ENCODE data around the gene KCNMA1.
A peak's percentile ranks its signal among the peaks of the same experiment; 100 is the strongest.

The KCNMA1 gene

DNA sequence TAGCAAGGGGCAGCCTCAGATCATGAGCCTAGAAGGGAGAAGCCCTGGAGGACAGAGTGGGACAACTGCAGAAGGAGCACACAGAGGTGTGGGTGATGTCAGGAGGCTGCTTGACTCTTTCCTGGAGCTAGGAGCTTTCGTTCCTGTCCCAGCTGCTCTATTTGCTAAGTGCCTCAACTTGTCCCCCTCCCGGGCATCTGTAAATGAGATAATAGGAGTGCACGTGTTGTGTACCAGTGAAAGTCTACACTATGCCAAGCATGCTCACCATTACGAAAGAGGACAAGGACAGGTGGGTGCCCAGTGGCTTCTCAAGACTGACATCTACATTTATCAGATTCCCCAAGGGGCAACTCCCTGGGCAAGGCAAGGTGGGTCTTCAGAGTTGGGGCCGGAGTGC is 162.7 kb downstream of the KCNMA1 start:
- DNase-seq, result no peak

DNA sequence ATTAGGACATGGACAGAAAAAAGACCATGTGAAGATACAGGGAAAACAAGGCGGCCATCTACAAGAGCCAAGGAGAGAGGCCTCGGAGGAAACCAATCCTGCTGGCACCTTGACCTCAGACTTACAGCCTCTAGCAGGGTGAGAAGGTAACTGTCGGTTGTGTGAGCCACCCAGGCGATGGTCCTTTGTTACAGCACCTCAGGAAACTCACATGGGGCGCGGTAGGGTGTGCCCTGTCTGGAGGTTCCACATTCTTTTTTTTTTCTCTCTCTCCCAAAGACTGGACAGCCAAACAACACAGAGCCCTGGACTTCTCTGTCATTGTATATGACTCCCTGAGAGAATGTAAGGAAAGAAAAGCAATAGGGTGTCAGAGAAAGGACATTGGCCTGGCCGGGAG is 163.2 kb downstream of the KCNMA1 start:
- no peak for DNase-seq

DNA sequence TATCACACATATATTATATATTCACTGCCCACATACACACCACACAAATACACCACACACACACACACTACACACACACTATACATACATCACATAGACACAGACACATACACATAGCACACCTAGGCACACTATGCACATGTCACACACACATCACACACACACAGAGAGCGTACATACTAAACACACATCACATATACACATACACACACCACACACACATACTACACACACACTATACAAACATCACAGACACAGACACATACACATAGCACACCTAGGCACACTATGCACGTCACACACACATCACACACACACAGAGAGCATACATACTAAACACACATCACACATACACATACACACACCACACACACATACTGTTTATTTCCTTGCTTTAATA is 165.5 kb downstream of the KCNMA1 start:
- DNase-seq, result no peak

DNA sequence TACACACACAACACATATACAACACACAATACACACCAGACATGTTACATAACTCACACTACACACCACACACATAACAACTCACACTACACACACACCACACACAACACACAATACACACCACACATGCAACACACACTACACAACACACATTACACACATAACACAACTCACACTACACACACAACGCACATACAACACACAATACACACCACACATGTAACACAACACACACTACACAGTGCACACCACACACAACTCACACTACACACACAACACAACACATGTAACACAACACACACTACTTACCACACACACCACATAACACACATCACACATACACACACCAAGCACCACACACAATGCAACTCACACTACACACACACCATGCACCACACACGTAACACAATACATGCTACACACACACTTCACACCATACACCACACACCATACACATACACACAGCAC is 166.5 kb downstream of the KCNMA1 start:
- DNase-seq, result no peak

DNA sequence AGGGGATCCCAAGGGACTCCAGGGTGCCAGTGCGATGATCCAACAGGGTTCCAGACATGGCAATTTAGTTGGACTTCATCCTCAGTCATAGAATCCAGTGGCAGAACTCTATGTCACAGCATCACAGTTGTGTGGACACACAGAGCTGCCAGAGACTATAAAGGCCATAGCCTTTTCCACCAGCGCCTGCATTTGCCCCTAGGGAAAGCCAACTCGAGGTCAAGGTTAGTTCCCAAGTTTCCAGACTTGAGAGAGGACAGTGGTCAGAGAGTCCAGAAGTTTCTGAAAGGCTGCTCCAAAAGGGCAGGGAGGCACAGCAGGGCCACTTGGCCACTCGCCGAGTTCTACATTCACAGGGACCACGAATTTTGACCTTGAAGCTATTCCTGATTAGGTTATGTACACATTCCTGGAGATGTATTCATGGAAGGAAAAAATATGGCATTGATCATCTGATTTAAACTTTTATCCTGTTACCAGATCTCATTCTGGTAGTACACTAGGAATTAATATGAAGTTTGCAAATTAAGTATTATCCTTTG is 170.1 kb downstream of the KCNMA1 start:
- DNase-seq, result no peak

DNA sequence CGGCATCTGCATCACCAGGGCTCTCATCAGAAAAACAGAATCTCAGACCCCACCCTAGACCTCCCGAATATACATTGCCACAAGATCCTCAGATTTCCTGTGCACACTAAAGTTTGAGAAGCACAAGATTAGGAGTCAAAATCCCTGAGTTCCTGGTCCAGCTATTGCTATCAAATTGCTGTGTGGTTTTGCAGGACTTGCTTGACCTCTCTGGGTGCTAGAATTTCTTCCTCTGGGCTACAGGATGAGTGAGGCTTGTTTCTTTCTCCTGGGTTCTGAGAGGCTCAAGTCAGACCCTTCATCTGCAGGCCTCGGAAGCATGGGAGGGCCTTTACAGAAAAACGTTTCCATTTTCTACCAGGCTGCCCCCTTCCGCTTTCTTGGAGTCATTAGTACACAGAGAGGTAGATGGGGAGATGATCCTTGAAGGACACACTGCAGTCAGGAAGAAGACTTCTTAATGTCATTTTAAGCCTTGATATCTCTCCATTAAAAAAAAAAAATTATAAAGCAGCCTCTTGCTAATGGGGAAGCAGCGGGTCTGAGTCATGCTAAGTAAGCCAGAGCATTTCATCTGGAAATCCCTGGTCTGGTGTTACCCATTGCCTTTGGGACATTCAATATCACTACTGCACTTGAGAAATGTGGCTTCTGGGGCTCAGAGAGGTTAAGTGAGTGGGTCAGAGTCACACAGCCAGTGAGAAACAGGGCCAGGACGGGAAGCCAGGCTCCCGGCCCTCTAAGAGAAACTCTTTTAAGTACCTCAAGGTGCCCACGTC is 173.5 kb downstream of the KCNMA1 start:
- peak; percentile 35 for DNase-seq

DNA sequence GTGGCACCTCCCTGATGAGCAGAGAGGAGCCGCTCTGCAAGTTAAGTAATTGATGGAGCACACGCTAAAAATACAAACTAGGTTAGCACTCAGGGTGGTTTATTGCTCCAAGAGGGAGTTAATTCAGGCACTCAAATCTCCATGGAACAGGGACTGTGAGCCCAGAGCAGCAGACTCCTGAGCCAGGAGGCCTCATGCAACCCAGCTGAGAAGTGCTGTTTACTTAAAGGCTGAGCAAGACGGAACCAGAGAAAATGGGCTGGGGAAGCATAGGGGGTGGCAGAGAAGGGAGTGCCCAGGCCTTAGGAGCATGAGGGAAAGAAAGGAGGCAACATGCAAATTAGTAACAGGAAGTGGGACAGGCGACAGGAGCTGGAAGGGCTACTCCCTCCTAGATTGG is 174.1 kb downstream of the KCNMA1 start:
- DNase-seq, result no peak

DNA sequence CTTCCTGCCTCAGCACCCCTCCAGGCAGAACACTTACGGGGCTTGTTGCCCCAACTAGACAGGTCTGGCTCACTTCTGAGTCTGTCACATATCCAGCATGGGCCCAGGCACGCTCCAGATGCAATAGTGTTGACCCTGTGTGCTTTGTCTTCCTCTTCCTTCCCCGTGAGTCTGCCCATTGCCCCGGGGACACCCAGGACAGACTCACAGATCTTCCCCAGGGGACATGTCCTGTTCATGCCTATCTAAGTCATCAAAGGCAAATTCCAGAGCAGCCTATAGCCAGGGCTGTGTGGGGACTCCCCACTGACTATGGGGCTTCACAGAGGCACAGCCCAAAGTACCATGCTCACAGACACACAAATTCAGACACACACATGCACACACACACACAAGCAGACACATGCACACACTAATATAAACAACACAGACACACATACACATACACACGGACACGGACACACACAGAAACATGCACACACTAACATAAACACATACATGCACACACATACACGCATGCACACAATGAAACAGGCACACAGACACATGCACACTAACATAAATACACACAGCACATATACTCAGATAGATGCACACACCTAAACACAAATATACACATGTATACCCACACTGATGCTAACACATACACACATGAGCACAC is 175.8 kb downstream of the KCNMA1 start:
- DNase-seq, result no peak

DNA sequence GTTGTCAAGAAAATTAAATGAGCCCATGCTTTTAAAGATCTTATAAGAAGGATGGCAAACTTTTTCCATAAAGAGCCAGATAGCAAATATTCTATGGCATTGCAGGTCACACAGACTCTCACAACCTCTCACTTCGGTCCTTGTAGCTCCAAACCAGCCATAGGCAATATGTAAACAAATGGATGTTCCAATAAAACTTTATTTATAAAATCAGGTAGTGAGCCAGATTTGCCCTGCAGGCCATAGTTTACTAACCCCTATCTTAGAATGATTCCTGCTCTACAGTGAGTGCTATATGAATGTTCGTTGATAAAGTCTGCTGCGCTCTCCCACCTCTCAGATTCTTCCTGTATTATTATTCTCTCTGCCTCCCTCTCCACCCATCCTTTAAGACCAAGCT is 177.7 kb downstream of the KCNMA1 start:
- DNase-seq, result no peak

DNA sequence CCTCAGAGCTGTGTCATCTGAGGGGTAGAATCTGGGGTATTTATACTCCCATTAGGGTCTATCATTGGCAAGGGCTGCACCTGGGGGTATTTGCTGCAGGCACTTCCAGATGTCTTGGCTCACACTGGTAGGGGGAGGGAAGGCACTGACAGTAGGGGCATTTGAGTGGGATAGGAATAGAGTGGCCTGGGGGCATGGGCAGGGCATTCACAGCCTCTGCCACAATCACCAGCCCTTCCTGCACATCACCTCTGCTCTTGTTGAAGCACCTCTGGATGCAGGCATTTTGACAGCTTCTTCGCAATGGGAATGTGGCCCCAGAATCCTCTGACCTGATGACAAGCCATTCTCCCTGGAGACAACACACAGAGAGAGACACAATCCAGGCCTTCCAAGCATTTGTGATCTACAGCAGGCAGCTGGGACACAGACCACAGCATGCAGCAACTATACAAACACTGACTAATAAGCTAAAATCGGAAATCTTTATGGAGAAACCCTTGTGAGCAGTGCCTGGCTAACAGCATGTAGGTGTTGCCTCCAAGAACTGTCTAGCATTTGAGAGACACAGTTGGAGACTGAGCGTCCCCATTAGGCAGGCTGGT is 178.5 kb downstream of the KCNMA1 start:
- no peak for DNase-seq

DNA sequence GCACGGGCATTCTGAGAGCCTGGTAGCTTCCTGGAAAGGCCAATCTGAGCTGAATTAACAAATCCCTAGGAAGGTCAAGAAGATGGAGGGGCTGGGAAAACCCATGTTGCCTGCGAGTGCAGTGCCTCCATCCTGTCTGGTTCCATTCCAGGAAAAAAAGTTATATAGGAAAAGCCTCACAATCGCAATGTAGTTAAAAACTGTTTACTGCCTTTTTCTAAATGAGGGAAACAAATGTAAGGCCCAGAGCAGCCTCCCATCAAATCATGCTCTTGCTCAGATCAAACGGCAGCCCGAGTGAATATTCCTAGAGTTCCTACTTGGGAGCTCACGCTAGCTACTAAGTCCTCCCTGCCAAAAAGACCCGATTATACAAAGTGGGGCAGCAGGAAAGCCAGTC is 179.9 kb downstream of the KCNMA1 start:
- DNase-seq, result no peak

DNA sequence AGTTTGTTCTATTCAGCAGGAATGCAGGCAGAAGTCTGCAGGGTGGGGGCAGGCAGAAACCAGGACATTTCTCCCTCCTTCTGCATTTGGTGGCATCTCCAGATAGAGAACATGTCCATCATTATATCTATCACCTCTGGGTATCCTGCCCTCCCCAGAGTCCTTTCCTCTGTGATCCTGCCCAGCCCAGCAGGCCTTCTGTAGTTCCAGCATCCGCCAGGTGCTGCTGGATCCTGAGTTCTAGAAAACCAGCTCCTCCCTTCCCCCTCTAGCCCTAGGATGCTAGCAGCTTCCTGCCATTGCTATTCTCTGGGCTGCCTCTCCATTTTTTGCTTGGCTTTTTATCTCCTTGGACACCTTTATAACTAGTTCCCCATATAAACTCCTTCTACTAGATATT is 180.3 kb downstream of the KCNMA1 start:
- no peak for DNase-seq

DNA sequence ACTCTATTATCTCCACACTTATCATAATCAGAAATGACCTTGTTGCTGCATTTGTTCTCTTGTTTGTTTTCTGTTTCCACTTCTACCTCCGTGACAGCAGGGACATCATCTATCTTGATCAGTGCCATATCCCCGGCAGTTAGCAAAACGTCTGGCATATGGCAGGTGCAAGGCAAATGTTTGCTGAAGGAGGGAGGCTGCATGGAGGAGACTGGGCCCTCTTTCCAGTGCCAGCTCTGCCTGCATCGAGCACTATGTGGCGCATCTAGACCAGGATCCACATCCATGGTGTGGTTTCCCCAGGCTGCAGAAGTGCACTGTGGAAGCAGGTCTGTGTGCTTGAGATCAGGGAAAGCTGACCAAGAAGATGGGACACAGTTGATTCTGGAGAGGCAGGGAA is 181.2 kb downstream of the KCNMA1 start:
- DNase-seq, result no peak

DNA sequence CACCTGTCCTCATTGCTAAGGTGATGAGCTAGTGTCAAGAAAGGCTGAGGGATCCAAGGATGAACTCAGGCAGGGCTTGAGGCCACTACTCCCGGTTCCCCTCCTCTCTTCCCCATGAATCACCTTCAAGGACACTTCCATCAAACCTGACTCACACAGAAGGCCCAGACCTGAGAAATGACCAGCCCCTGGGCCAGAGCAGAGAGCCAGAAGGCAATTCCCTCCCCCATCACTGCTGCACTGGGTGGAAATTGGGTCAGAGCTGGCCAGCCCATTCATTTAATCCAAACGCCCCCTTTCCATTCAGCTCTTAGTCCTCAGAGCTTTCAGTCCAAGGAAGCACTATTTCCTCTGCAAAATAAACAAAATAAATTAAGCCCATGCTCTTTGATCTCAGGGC is 182.0 kb downstream of the KCNMA1 start:
- DNase-seq, result no peak

DNA sequence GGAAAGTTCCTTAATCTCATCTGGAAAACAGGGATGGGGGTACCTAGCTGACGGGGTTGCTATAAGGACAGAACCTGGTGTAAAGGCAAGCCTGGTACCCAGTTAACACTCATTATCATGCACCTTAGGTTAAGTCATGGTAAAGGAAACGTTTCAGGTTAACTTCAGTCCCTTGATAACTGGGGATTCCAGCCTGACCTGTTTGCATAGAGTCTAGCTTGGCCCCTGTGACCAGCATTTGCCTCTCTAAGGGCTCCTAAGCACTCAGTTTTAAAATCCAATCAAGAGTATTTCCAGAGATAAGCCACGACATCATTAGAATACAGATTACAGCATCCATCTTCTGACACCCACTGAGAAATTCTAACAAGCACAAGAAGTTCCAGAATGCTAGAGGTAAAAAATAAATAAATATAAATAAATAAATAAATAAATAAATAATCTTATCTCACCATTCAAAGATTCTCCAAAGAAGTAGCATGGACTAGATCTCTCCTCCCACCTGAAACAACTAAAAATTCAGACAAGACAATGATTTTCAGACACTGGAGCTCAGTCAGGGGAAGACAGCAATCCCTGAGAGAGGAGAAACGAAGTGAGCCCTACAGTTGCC is 184.6 kb downstream of the KCNMA1 start:
- DNase-seq, result no peak

DNA sequence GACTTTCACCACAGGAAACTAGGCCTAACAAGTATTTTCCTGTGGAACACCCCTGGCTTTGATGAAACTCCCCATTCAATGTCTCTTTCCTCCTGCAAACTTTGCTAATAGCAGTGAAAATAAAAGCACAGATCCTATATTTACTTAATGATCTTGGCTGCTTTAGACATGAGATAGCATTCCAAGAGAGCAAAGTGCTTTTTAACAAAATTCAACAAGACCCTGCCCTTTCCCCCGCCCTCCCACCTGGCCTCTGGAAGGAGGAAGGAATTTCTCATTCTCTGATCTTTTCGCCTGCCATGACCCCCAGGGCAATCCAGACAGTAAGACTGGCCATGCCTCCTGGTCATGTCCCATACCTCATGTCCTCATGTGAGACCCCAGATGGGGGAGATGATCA is 185.7 kb downstream of the KCNMA1 start:
- no peak for DNase-seq

DNA sequence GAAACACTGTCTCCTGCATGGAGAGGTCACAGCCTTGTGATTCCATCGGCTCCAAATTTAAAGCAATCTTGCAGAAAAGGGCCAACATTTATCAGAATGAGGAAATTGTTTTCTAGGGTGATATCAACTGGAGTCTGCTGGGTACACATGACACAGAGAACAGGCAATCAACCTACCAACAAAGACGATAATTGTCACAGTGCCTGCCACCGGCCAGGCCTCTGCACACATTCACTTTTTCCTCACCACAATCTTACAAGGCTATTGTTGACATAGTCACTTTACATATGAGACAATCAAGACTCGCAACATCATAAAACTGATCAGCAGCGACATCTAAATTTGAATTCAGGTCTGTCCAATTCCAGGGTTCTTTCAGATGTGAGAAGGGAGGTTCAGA is 189.4 kb downstream of the KCNMA1 start:
- DNase-seq, result no peak

DNA sequence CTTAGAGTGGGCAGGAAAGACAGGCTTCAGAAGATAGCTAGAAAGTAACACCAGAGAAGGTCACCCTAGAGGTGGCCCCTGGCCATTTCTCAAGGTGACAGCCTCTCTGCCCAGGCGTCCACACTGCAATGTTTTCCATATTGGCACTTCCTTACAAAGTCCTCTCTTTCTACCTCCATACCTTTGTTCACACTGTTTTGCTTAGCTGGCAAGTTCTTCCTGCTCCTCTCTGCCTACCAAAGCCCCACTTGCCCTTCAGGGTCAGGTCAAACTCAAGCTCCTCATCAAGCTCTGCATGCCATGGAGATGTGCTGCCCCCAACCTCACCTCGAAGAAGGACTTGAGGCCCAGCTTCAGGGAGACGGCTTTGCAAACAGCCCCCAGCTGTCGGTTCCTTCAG is 190.9 kb downstream of the KCNMA1 start:
- DNase-seq, result no peak

DNA sequence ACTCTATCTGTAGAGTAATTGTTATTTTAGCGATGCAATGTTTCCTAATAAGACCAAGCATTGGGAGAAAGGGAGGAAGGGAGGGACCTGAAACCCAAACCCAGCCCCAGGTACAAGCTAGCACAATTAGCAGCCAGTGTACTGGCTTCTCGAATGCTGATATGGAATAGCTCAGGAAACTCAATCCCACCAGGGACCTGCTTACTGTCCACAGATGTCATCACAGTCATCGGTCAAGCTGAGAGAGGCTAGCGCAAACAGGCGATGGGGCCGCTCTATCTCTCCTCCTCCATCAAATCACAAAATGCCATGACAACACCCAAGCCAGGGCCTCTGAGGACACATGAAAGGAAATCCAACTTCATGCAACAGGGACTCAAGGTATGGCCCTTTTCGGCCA is 192.1 kb downstream of the KCNMA1 start:
- DNase-seq, result no peak

DNA sequence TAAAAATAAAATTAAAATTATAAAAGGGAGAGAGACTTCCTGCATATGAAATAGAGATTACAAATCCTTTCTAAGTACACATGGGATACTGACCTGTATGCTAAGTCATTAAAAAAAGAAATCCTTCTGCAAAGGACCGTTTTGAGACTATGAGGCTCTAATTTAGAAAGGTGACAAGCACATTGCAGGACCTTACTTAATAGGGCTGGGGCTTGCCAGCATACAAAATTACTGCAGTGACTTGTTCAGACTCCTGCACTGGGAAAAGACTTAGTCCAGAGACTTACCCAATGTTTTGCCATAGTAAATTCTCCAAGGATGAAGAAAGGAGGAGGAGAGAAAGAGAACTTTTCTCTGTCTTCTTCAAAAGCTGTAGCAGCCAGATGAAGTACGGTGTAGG is 193.6 kb downstream of the KCNMA1 start:
- no peak for DNase-seq

DNA sequence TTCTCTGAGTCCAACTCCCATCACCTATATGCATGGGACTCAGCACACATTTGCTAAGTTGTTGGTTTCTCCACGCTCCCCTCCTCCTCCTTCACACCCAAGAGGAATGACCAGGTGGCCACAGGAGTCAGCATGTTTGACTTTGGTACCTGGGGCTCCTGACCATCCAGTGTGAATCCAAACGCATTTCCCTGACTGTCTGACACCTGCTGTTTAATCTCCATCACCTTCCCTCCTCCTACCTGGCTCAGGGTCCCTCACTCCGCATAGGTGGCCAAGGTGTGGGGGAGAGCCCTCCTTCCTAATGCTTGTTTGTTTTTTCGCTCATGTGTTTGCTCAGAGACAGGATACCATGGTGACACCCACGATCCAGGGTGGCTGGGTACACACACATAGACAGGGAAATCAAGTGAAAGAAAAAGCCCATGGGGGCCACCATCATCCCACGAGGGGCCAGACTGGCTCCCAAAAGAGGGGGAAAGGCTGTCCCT is 194.9 kb downstream of the KCNMA1 start:
- DNase-seq, result no peak

DNA sequence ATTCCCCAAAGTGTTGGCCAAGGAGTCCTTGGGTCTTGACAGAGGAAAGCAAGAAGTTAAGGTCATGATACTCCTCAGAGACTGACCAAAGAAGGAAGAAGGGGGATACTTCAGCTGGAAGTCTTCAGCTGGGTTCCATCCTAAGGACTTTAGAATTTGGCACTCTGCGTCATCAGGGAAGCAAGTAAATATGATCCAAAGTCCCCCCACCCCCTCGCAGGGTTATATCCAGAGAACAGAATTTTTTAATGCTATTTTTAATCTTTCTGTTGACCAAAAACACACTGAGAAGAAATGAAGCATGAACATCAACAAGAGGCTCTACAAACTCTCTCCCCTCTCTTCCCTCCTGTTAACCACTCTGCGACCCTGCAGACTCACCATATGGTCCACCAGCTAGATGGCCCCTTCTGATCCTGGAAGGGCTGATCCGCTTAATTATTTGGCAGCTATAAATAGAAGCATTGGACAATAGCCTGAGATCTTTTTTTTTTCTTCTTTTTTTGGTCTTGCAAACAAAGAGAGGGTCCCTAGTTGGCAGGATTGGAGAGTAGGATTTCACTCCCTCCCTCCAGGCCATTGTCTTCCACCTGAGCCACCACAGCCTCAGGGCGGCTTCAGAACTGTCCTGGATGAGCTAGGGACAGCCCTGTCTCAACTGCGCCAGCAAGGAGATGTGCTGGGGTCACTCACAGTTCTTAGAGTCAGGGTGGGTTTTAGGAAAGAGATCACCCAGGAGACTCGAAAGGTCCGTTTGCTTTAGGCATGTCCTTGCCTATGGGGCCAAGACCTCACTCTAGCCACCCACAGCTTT is 196.0 kb downstream of the KCNMA1 start:
- no peak for DNase-seq
